TTC549 (cell line): Measurements from ENCODE around the gene PPM1H.
"Not testable (repeated sequence)": the region's sequence is repeated elsewhere in the genome, so short reads cannot be mapped to it uniquely, and the experiment has no call there.

Experiments used
- FAIRE-seq: peaks from 2 replicates; lab custom pipeline; 2012; peaks lifted over from hg19 to GRCh38; lab: Jason Lieb, UNC

Gene PPM1H

GRCh38 chr12:62943779-62944395 is 8.9 kb upstream of the PPM1H start:
- peak; percentile 88 for FAIRE-seq

- not testable (repeated sequence) for FAIRE-seq
Measured at GRCh38 chr12:62942316-62942715, 7.4 kb upstream of the PPM1H start.

- no peak for FAIRE-seq
Measured at GRCh38 chr12:62934239-62934798, 631 bp downstream of the PPM1H start.

GRCh38 chr12:62933602-62934238 is 1.2 kb downstream of the PPM1H start:
- FAIRE-seq = no peak

GRCh38 chr12:62933220-62933601 is 1.7 kb downstream of the PPM1H start:
- FAIRE-seq = no peak

- no peak for FAIRE-seq
Measured at GRCh38 chr12:62931477-62931876, 3.5 kb downstream of the PPM1H start.

- FAIRE-seq = no peak
Measured at GRCh38 chr12:62930546-62931425, 4.2 kb downstream of the PPM1H start.

GRCh38 chr12:62928632-62929031 is 6.3 kb downstream of the PPM1H start:
- no peak for FAIRE-seq

- no peak for FAIRE-seq
Measured at GRCh38 chr12:62925680-62926079, 9.3 kb downstream of the PPM1H start.

- no peak for FAIRE-seq
Measured at GRCh38 chr12:62924084-62924483, 10.9 kb downstream of the PPM1H start.

- FAIRE-seq = no peak
Measured at GRCh38 chr12:62922539-62922938, 12.4 kb downstream of the PPM1H start.

- FAIRE-seq = no peak
Measured at GRCh38 chr12:62919838-62920237, 15.1 kb downstream of the PPM1H start.

- FAIRE-seq = no peak
Measured at GRCh38 chr12:62917926-62918325, 17.0 kb downstream of the PPM1H start.

- no peak for FAIRE-seq
Measured at GRCh38 chr12:62916632-62917425, 18.1 kb downstream of the PPM1H start.

- FAIRE-seq = no peak
Measured at GRCh38 chr12:62915204-62915529, 19.8 kb downstream of the PPM1H start.

- FAIRE-seq = no peak
Measured at GRCh38 chr12:62914443-62915203, 20.3 kb downstream of the PPM1H start.

- no peak for FAIRE-seq
Measured at GRCh38 chr12:62913380-62913779, 21.6 kb downstream of the PPM1H start.

GRCh38 chr12:62912644-62913043 is 22.3 kb downstream of the PPM1H start:
- no peak for FAIRE-seq

GRCh38 chr12:62911286-62911685 is 23.7 kb downstream of the PPM1H start:
- FAIRE-seq = no peak

GRCh38 chr12:62910549-62911169 is 24.3 kb downstream of the PPM1H start:
- no peak for FAIRE-seq

- FAIRE-seq = no peak
Measured at GRCh38 chr12:62909340-62909739, 25.6 kb downstream of the PPM1H start.
